ENCODE data around the gene SMIM45.

Gene SMIM45

GRCh38 chr22:41970601-41971000, 18.7 kb downstream of the SMIM45 start:
- DNase-seq (ENCODE audit: low read depth): no peak

GRCh38 chr22:41971431-41971830, 19.5 kb downstream of the SMIM45 start:
- DNase-seq (ENCODE audit: low read depth): no peak

- no peak for DNase-seq (ENCODE audit: low read depth)
These were observed 22.8 kb downstream of the SMIM45 start for GRCh38 chr22:41974691-41975290.

GRCh38 chr22:41975299-41976069, 23.5 kb downstream of the SMIM45 start:
- DNase-seq (ENCODE audit: low read depth): no peak

GRCh38 chr22:41976070-41976901, 24.3 kb downstream of the SMIM45 start:
- peak; percentile 22 for DNase-seq (ENCODE audit: low read depth)

GRCh38 chr22:41976961-41977566, 25.1 kb downstream of the SMIM45 start:
- no peak for DNase-seq (ENCODE audit: low read depth)

- no peak for DNase-seq (ENCODE audit: low read depth)
These were observed 26.8 kb downstream of the SMIM45 start for GRCh38 chr22:41978732-41979131.

- DNase-seq (ENCODE audit: low read depth): no peak
These were observed 27.7 kb downstream of the SMIM45 start for GRCh38 chr22:41979423-41980250.

- no peak for DNase-seq (ENCODE audit: low read depth)
These were observed 30.9 kb downstream of the SMIM45 start for GRCh38 chr22:41982865-41983264.

GRCh38 chr22:41983513-41984405, 31.8 kb downstream of the SMIM45 start:
- DNase-seq (ENCODE audit: low read depth): no peak

- no peak for DNase-seq (ENCODE audit: low read depth)
These were observed 35.3 kb downstream of the SMIM45 start for GRCh38 chr22:41987276-41987675.

GRCh38 chr22:41989246-41989645, 37.3 kb downstream of the SMIM45 start:
- DNase-seq (ENCODE audit: low read depth): no peak

GRCh38 chr22:41991111-41991510, 39.2 kb downstream of the SMIM45 start:
- DNase-seq (ENCODE audit: low read depth): no peak

- DNase-seq (ENCODE audit: low read depth): no peak
These were observed 40.5 kb downstream of the SMIM45 start for GRCh38 chr22:41992496-41992895.

GRCh38 chr22:41995211-41995610, 43.3 kb downstream of the SMIM45 start:
- DNase-seq (ENCODE audit: low read depth): no peak

- DNase-seq (ENCODE audit: low read depth): no peak
These were observed 44.9 kb downstream of the SMIM45 start for GRCh38 chr22:41996826-41997225.

GRCh38 chr22:41998361-41999261, 46.7 kb downstream of the SMIM45 start, which contains the start of gene WBP2NL:
Gene WBP2NL, plus strand, starts transcription at chr22:41998788. Its CDS starts 31 bp downstream, at chr22:41998819.
- peak; percentile 78 for DNase-seq (ENCODE audit: low read depth)

- DNase-seq (ENCODE audit: low read depth): no peak
These were observed 48.5 kb downstream of the SMIM45 start for GRCh38 chr22:42000466-42000865.

- no peak for DNase-seq (ENCODE audit: low read depth)
These were observed 49.2 kb downstream of the SMIM45 start for GRCh38 chr22:42001121-42001520.

Data from stimulated activated CD8-positive, alpha-beta memory T cell treated with anti-CD3 and anti-CD28 coated beads, Interleukin-4, amount 100 ng/mL, for 24 hours (primary cell).